MM.1S (cell line): ENCODE measurements around the gene TRPV4.

Experiments
- EZH2 ChIP-seq: fragments of 300-600 bp; sonication (generic); optimal IDR thresholded peaks from 2 replicates; pipeline ENCODE3; 2017; ENCODE audit warnings: low read depth, mild to moderate bottlenecking, antibody characterized with exemption, low read length, mixed read lengths
- EZH2phosphoT487 ChIP-seq: fragments of 300-600 bp; sonication (generic); IDR thresholded peaks from 2 replicates; pipeline ENCODE4 v1.6.1; 2018; ENCODE audit warnings: antibody characterized with exemption, low read length
- TF ChIP-seq, protein P1 (sequence below): fragments of 300-600 bp; sonication (generic); IDR thresholded peaks from 2 replicates; pipeline ENCODE4 v1.5.1; 2016; ENCODE audit warnings: antibody characterized with exemption, low read length, mixed read lengths

GRCh38 chr12:109831929-109832328 is 1.3 kb downstream of the TRPV4 start:
- TF ChIP-seq, protein P1, sequence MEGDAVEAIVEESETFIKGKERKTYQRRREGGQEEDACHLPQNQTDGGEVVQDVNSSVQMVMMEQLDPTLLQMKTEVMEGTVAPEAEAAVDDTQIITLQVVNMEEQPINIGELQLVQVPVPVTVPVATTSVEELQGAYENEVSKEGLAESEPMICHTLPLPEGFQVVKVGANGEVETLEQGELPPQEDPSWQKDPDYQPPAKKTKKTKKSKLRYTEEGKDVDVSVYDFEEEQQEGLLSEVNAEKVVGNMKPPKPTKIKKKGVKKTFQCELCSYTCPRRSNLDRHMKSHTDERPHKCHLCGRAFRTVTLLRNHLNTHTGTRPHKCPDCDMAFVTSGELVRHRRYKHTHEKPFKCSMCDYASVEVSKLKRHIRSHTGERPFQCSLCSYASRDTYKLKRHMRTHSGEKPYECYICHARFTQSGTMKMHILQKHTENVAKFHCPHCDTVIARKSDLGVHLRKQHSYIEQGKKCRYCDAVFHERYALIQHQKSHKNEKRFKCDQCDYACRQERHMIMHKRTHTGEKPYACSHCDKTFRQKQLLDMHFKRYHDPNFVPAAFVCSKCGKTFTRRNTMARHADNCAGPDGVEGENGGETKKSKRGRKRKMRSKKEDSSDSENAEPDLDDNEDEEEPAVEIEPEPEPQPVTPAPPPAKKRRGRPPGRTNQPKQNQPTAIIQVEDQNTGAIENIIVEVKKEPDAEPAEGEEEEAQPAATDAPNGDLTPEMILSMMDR: no peak
- TF ChIP-seq EZH2 (no peak), EZH2phosphoT487 (no peak)
